H9 (cell line): ENCODE results near the gene CDRT15L2. TPM values are rescaled to one million over a fixed set of nuclear protein-coding genes. Genes with fewer than 3 reads are reported as not detected.

Experiments
- DNase-seq: peaks from one replicate; pipeline ENCODE4 v3.0.0-alpha.2; 2017
- H2AFZ ChIP-seq: one replicate; pipeline ENCODE4 v1.6.1; 2013; ENCODE audit warnings: mild to moderate bottlenecking, low read length, control low read depth, moderate library complexity
- H2AK5ac ChIP-seq: 2 replicates; pipeline ENCODE4 v1.6.1; 2013; ENCODE audit warnings: low read length, control low read depth, mixed read lengths; ENCODE audit not compliant: insufficient read length
- H2BK120ac ChIP-seq: one replicate; pipeline ENCODE4 v1.6.1; 2013; ENCODE audit warnings: low read depth, mild to moderate bottlenecking, low read length, control low read depth, inconsistent platforms; ENCODE audit not compliant: poor library complexity, severe bottlenecking
- H2BK12ac ChIP-seq: 2 replicates; pipeline ENCODE4 v1.6.1; 2013; ENCODE audit warnings: low read length, control low read depth, mixed read lengths, low read depth; ENCODE audit not compliant: insufficient read length
- H2BK15ac ChIP-seq: 2 replicates; pipeline ENCODE4 v1.6.1; 2013; ENCODE audit warnings: low read depth, low read length, control low read depth
- H2BK20ac ChIP-seq: one replicate; pipeline ENCODE4 v1.6.1; 2013; ENCODE audit warnings: low read depth, mild to moderate bottlenecking, low read length, control low read depth, inconsistent platforms; ENCODE audit not compliant: poor library complexity, severe bottlenecking
- H2BK5ac ChIP-seq: 2 replicates; pipeline ENCODE4 v1.6.1; 2013; ENCODE audit warnings: low read length, control low read depth, mixed read lengths; ENCODE audit not compliant: insufficient read length
- H3K14ac ChIP-seq: 2 replicates; pipeline ENCODE4 v1.6.1; 2013; ENCODE audit warnings: low read length, control low read depth; ENCODE audit not compliant: insufficient read depth
- H3K18ac ChIP-seq: 2 replicates; pipeline ENCODE4 v1.6.1; 2013; ENCODE audit warnings: low read depth, mild to moderate bottlenecking, mixed read lengths, low read length, control low read depth; ENCODE audit not compliant: insufficient read length
- H3K23ac ChIP-seq: 2 replicates; pipeline ENCODE4 v1.6.1; 2013; ENCODE audit warnings: low read length, control low read depth, mixed read lengths, low read depth; ENCODE audit not compliant: insufficient read length
- H3K23me2 ChIP-seq: 2 replicates; pipeline ENCODE4 v1.6.1; 2013; ENCODE audit warnings: low read depth, mild to moderate bottlenecking, mixed read lengths, low read length, control low read depth; ENCODE audit not compliant: insufficient read length, poor library complexity, severe bottlenecking
- H3K27ac ChIP-seq: 2 replicates; pipeline ENCODE4 v1.5.1; 2013; ENCODE audit warnings: low read length, control low read depth, mixed read lengths, low read depth; ENCODE audit not compliant: insufficient read length
- H3K27me3 ChIP-seq: 2 replicates; pipeline ENCODE4 v1.6.1; 2013; ENCODE audit warnings: low read length, control low read depth, inconsistent platforms; ENCODE audit not compliant: insufficient read depth
- H3K4ac ChIP-seq: 2 replicates; pipeline ENCODE4 v1.6.1; 2013; ENCODE audit warnings: low read depth, mild to moderate bottlenecking, control low read depth, inconsistent platforms, low read length, moderate library complexity
- H3K4me1 ChIP-seq: 2 replicates; pipeline ENCODE4 v1.6.1; 2013; ENCODE audit warnings: low read length, control low read depth, inconsistent platforms; ENCODE audit not compliant: insufficient read depth
- H3K4me2 ChIP-seq: 2 replicates; pipeline ENCODE4 v1.6.1; 2013; ENCODE audit warnings: low read length, control low read depth, mixed read lengths; ENCODE audit not compliant: insufficient read length, insufficient read depth
- H3K56ac ChIP-seq: 2 replicates; pipeline ENCODE4 v1.6.1; 2013; ENCODE audit warnings: low read depth, mild to moderate bottlenecking, mixed read lengths, low read length, control low read depth; ENCODE audit not compliant: insufficient read length
- H3K79me1 ChIP-seq: 2 replicates; pipeline ENCODE4 v1.6.1; 2013; ENCODE audit warnings: low read depth, mild to moderate bottlenecking, moderate library complexity, low read length, control low read depth, inconsistent platforms; ENCODE audit not compliant: insufficient read depth, poor library complexity, severe bottlenecking
- H3K79me2 ChIP-seq: 2 replicates; pipeline ENCODE4 v1.6.1; 2013; ENCODE audit warnings: low read length, control low read depth, inconsistent platforms; ENCODE audit not compliant: insufficient read depth
- H3K9ac ChIP-seq: 2 replicates; pipeline ENCODE4 v1.6.1; 2013; ENCODE audit warnings: low read length, control low read depth, mixed read lengths; ENCODE audit not compliant: insufficient read length; ENCODE audit errors: extremely low read depth
- H3K9me3 ChIP-seq: one replicate; pipeline ENCODE4 v1.6.1; 2013; ENCODE audit warnings: low read depth, low read length, inconsistent platforms; ENCODE audit not compliant: control insufficient read depth
- H3T11ph ChIP-seq: one replicate; pipeline ENCODE4 v1.6.1; 2013; ENCODE audit warnings: mild to moderate bottlenecking, low read length, control low read depth, inconsistent platforms
- H4K20me1 ChIP-seq: one replicate; pipeline ENCODE4 v1.6.1; 2013; ENCODE audit not compliant: control insufficient read depth, insufficient read length, insufficient read depth
- H4K5ac ChIP-seq: 2 replicates; pipeline ENCODE4 v1.6.1; 2013; ENCODE audit warnings: low read depth, mild to moderate bottlenecking, mixed read lengths, low read length, control low read depth; ENCODE audit not compliant: insufficient read length
- H4K8ac ChIP-seq: replicated peaks from 2 replicates; pipeline ENCODE4 v1.6.1; 2013; ENCODE audit warnings: low read length, control low read depth, mixed read lengths, low read depth; ENCODE audit not compliant: insufficient read length
- H4K91ac ChIP-seq: 2 replicates; pipeline ENCODE4 v1.6.1; 2013; ENCODE audit warnings: low read depth, mild to moderate bottlenecking, moderate library complexity, mixed read lengths, low read length, control low read depth; ENCODE audit not compliant: insufficient read length
- H3K27ac Mint-ChIP-seq, 3 experiments: 2 replicates in 2 of 3; 3 replicates in 1 of 3; pipeline ENCODE4 v1.8.0; 2020 to 2021; ENCODE audit warnings: mixed read lengths in 3 of 3, mild to moderate bottlenecking in 1 of 3, moderate library complexity in 1 of 3
- H3K27me3 Mint-ChIP-seq: 2 replicates; pipeline ENCODE4 v1.8.0; 2021; ENCODE audit warnings: low read depth, mild to moderate bottlenecking, moderate library complexity, mixed read lengths
- H3K36me3 Mint-ChIP-seq, 3 experiments: 2 replicates in 2 of 3; 3 replicates in 1 of 3; pipeline ENCODE4 v1.8.0; 2020 to 2021; ENCODE audit warnings: low read depth in 3 of 3, mixed read lengths in 3 of 3; ENCODE audit not compliant: insufficient read depth in 1 of 3
- H3K4me1 Mint-ChIP-seq, 2 experiments: 2 replicates each; pipeline ENCODE4 v1.8.0; 2020; ENCODE audit warnings: mixed read lengths in 2 of 2
- H3K4me3 Mint-ChIP-seq, 2 experiments: 2 replicates in 1 of 2; 3 replicates in 1 of 2; pipeline ENCODE4 v1.8.0; 2020 to 2021; ENCODE audit warnings: mild to moderate bottlenecking in 2 of 2, mixed read lengths in 2 of 2, moderate library complexity in 1 of 2
- H3K9me3 Mint-ChIP-seq, 2 experiments: 2 replicates in 1 of 2; 3 replicates in 1 of 2; pipeline ENCODE4 v1.8.0; 2020; ENCODE audit warnings: mild to moderate bottlenecking in 2 of 2, mixed read lengths in 2 of 2, moderate library complexity in 1 of 2
- WGBS: extraction: QIAGEN DNeasy Blood & Tissue Kit; methylation state at CpG from one replicate; pipeline ENCODE4 v1.1.7; 2013; ENCODE audit warnings: missing lambda C conversion rate, low lambda C conversion rate, mixed read lengths; ENCODE audit not compliant: insufficient read length; ENCODE audit errors: extremely low coverage; 5-methylcytosine and 5-hydroxymethylcytosine counted together
- total RNA-seq: library from RNA; stranded (reverse); gene quantifications from 2 replicates; pipeline ENCODE4 v1.2.1, GENCODE V29; 2021
- TF ChIP-seq, protein P1 (sequence below): fragments of 200-600 bp; sonication (generic); conservative IDR thresholded peaks from 3 replicates; pipeline ENCODE4 v1.8.0; 2021; ENCODE audit warnings: antibody characterized with exemption, mild to moderate bottlenecking

The CDRT15L2 gene
- total RNA-seq, 1 experiment from 2014 or later, result not detected

DNA sequence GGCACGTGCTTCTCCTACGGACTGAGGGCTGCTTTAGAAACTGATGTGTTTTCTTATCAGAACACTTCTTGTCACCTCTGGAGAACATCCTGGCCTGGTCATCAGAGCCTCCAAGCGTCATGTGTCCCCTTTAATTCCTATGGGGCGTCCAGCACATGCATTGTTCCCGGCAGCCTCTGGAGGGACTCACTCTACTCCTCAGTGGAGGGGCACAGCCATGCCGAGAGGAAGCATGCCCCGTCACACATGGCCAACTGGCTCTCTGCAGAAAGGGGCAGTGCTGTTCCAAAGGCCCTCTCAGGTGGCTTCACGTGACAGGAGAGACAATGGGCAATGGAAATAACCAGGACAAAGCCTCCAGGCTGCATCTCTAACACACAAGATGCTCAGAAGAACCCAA is 31.8 kb downstream of the CDRT15L2 start:
- no peak overlapping the region for H2BK20ac ChIP-seq
- peak; percentile 55 for DNase-seq
- H3K4me1 Mint-ChIP-seq, result peaks cover 4% of the 10 kb centered on the region in 2 experiments; a peak in 1 of 4 replicates
- no peaks in the 10 kb centered on the region for H3K36me3 Mint-ChIP-seq
- H4K91ac ChIP-seq, result no peak overlapping the region
- H2BK5ac ChIP-seq, result no peak overlapping the region
- H3K79me1 ChIP-seq, result no peaks in the 10 kb centered on the region
- no peak overlapping the region for H2BK12ac ChIP-seq
- no peak overlapping the region for H3K14ac ChIP-seq
- no peak overlapping the region for H3K27ac Mint-ChIP-seq
- H3K9me3 Mint-ChIP-seq, result no peaks in the 10 kb centered on the region; a peak in 1 of 5 replicates
- no peak overlapping the region for H3K56ac ChIP-seq
- no peak overlapping the region for H4K8ac ChIP-seq
- H3K23ac ChIP-seq, result no peak overlapping the region
- H3K9ac ChIP-seq, result no peak overlapping the region
- H3K23me2 ChIP-seq, result no peaks in the 10 kb centered on the region
- no peaks in the 10 kb centered on the region for H3K4me1 ChIP-seq
- no CpG with 5 or more reads among the region's 8 CpGs for WGBS
- no peaks in the 10 kb centered on the region for H3K9me3 ChIP-seq
- no peaks in the 10 kb centered on the region for H3K79me2 ChIP-seq
- H3K27me3 ChIP-seq, result no peaks in the 10 kb centered on the region
- H2BK120ac ChIP-seq, result no peak overlapping the region
- H3K4me2 ChIP-seq, result no peak overlapping the region
- H3K27me3 Mint-ChIP-seq, result no peaks in the 10 kb centered on the region; the same call in none of the 2 replicates
- H3K27ac ChIP-seq, result no peak overlapping the region
- no peak overlapping the region for H2AK5ac ChIP-seq
- no peak overlapping the region for H3K18ac ChIP-seq
- no peak overlapping the region for H4K5ac ChIP-seq
- no peak overlapping the region for H2AFZ ChIP-seq
- H3T11ph ChIP-seq, result no peak overlapping the region
- TF ChIP-seq, protein P1, sequence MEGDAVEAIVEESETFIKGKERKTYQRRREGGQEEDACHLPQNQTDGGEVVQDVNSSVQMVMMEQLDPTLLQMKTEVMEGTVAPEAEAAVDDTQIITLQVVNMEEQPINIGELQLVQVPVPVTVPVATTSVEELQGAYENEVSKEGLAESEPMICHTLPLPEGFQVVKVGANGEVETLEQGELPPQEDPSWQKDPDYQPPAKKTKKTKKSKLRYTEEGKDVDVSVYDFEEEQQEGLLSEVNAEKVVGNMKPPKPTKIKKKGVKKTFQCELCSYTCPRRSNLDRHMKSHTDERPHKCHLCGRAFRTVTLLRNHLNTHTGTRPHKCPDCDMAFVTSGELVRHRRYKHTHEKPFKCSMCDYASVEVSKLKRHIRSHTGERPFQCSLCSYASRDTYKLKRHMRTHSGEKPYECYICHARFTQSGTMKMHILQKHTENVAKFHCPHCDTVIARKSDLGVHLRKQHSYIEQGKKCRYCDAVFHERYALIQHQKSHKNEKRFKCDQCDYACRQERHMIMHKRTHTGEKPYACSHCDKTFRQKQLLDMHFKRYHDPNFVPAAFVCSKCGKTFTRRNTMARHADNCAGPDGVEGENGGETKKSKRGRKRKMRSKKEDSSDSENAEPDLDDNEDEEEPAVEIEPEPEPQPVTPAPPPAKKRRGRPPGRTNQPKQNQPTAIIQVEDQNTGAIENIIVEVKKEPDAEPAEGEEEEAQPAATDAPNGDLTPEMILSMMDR, result no peak; the same call in 2 of the 3 replicates
- H3K4me3 Mint-ChIP-seq, result no peak overlapping the region
- no peaks in the 10 kb centered on the region for H4K20me1 ChIP-seq
- H3K4ac ChIP-seq, result no peak overlapping the region
- no peak overlapping the region for H2BK15ac ChIP-seq
